ENCODE data around the gene PGLYRP3.
"Not testable (repeated sequence)": the region's sequence is repeated elsewhere in the genome, so short reads cannot be mapped to it uniquely, and the experiment has no call there.

DNA sequence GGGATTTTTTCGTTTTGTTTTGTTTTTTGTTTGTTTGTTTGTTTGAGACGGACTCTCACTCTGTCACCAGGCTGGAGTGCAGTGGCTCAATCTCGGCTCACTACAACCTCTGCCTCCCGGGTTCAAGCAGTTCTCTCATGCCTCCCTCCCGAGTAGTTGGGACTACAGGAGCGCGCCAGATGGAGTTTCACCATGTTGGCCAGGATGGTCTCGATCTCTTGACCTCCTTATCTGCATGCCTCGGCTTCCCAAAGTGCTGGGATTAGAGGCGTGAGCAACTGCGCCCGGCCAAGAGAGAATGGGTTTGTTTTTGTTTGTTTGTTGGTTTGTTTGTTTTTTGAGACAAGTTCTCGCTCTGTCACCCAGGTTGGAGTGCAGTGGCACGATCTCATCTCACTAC, 34.3 kb upstream of the PGLYRP3 start:
- TF ChIP-seq, protein P1, sequence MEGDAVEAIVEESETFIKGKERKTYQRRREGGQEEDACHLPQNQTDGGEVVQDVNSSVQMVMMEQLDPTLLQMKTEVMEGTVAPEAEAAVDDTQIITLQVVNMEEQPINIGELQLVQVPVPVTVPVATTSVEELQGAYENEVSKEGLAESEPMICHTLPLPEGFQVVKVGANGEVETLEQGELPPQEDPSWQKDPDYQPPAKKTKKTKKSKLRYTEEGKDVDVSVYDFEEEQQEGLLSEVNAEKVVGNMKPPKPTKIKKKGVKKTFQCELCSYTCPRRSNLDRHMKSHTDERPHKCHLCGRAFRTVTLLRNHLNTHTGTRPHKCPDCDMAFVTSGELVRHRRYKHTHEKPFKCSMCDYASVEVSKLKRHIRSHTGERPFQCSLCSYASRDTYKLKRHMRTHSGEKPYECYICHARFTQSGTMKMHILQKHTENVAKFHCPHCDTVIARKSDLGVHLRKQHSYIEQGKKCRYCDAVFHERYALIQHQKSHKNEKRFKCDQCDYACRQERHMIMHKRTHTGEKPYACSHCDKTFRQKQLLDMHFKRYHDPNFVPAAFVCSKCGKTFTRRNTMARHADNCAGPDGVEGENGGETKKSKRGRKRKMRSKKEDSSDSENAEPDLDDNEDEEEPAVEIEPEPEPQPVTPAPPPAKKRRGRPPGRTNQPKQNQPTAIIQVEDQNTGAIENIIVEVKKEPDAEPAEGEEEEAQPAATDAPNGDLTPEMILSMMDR (IDR thresholded peaks at IDR 0.05; ENCODE audit: low read depth, low read length, poor library complexity, severe bottlenecking), result not testable (repeated sequence)
- TF ChIP-seq EZH2phosphoT487 (IDR thresholded peaks at IDR 0.05; ENCODE audit: borderline replicate concordance, low read length), result not testable (repeated sequence)

All from DOHH2 (cell line).